Stimulated activated CD4-positive, alpha-beta T cell treated with anti-CD3 and anti-CD28 coated beads, TNF-alpha, amount 100 ng/mL, for 24 hours (primary cell): ENCODE measurements around the gene U2SURP.

Source experiments
- DNase-seq, 3 experiments: peaks; one replicate each; pipeline ENCODE4 v3.0.0-alpha.2; 2020; ENCODE audit warnings: low read depth in 3 of 3

Gene U2SURP

DNA sequence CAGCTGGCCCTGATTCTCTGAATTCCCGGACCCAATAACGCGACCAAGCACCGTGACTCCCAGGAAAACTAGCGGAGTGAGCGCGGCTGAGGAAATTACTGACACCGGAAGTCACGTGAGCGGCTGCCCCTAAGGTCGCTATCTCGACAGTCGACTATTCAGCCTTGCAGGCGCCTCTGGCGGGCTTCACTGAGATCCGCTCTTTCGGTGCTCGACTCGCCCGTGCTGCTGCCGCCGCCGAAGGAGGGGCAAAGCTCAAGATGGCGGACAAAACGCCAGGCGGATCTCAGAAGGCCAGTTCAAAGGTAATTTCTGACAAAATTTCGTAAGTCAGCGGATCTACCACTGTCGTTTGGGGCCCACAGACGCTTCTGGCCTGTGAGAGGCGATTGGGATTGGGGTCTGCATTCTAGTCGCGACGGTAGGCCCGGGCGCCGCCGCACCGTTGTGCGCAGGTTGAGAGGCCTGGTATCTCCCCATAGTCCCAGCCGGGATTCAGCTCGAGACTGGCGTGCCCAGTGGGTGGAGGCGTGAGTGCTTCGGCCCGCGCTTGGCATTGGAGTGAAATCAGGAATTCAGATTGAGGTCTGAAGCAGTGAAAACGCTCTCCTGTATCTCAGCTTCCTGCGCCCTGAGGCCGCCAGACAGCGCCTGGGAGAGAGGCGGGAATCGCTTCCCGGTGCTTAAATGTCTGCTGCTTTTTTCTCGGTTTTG, at the start of gene U2SURP:
U2SURP (plus strand) TSS at position 202 of the 714 bp plus-strand sequence; CDS start at position 261, 59 bp downstream.
- DNase-seq = peak; percentile 79 to 90 (median 83)

DNA sequence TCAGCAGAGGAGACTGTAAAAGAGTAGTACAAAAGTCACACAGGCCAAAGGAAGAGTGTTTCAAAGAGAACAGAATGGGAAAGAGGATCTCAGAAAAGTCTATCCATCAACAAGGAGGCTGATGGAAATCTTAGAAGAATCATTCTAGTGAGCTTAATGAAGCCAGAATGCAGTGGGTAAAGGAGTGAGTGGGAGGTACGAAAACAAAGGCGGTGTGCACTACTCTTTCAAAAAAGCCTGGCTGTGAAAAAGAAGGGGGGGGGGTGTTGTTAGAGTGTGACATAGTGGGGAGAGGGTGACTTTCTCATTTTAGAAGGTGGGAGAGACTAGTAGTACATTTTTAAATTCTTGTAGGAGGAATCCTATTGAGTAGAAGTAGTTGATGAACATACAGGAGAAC, 49.6 kb upstream of the U2SURP start:
- DNase-seq = no peak

DNA sequence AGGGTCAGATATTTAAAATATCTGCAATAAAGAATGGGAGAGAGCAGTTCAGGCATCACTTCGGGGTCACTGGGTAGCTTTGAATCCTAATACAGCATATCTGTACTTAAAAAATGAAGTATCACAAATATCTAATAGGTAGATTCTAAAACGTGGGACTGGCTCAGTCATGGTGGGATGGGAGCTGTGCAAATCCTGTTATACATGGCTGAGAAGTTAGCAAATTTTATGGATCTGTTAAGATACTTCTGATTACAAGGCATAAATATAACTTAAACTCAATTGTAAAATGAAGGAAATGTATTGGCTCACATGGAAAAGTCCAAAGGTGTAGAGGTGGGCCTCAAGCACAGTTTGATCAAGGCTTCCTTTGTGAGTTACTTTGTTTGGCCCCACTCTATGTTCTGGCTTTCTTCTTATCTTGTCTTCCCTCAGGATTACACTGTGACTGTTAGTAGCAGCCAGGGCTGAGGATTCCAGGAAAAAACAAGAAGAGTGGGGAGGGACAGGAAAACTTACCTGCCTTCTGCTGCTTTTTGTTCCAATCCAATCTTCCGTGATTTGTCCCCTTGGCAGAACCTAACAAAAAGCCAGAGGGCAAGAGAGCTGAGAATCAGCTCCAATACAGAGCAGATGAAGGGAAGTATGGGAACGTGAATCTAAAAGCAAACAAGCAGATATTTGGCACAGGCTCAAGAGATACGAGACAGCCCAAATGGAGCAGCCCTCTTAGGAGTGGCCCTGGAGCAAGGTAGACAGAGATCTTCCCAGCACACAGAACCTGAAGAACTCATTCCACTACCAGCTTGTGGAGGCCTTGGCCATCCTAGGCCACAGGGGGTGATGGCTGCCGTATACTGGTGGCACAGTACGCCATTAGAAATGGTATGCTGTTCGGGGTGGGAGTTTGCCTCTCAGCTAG, 48.8 kb upstream of the U2SURP start:
- DNase-seq = no peak

DNA sequence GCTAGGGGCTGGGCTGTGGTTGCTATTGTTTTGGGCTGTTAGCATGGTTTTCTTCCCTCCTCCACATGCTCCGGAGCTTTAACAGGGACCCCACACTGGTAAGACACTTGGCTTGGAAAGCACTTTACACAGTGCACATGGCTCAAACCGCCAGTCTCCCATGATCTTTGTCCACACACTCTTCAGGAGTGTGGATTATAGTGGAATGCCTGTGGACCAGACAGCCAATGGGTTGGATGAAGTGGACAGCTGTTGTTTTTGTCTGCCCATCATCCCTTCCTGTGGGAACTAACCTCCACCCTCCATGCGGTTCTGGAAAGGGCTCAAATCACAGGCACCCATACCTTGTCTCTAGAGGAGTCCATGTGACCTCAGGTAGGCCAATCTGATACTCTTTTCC, 47.9 kb upstream of the U2SURP start:
- DNase-seq = no peak

DNA sequence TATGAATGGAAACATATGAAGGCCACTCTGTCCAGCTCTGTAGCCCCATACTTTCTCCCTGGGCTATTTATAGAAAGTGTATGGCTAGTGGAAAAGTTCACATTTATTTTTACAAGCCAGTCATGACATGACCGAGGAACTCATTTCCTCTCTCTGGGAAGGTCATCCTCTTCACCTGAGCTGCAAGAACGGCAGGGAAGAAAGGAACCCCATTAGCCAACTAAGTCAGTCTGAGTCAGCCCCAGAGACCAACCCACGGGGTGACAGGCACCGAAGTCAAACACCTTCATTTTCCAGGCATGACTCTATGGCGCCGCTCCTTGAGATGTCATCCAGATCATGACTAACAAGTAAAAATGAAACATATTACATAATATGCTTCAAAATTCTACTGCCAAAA, 42.7 kb upstream of the U2SURP start:
- DNase-seq = peak in 1 of 3 experiments; percentile 23

DNA sequence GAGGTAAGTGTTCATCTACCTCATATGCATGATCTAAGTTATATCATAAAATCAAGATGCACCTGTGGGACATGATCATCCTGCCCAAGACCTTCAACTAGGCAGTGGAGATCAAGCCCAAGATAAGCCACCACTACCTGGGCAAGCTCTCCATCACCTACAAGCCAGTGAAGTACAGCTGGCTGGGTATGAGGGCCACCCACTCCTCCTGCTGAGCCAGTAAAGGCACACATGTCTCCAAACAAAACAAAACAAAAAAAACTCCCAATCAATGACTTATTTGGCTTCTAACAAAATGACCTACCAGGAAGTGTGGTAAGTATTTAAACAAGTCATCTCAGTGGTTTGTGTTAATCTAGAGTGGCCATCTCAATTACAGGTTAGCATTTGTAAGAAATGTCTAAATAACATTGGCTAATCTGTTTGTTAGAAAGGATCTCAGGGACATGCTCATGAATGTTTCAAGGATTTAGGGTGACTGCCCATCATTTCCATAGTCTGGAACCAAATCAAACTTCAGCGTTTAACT, 41.0 kb upstream of the U2SURP start:
- no peak for DNase-seq

DNA sequence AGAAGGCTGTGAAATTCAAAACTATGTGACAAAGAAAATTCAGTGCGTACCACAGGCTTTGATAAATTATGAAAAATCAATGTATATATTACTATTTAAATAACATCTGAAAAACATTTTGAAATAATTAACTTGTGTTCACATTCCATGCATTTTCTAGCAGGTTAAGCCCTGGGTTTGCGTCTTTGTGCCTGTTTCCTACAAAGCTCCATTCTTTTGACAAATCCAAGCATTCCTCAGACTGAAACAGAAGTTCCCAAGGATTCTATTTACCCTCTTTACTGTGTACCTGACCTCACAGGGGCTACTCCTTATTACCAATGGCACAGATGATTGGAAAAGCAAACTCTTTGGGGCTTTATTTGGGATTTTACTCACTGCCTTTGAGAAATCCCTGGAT, 39.8 kb upstream of the U2SURP start:
- DNase-seq = no peak

DNA sequence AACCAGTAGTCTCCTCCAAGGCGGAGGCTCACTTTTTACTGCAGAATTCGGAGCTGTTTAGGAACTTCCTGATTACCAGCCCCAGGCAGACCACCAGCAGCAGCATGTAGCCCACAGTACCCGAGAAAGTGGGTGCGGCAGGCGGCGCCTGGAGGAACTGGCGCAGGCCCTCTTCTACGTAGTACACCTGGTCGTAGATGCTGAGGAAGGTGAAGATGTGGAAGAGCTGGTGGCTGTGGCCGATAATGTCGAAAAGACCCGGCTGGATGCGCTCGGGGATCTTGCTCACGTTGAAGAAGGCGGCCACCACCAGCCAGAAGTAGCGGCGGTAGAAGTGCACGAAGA, 39.2 kb upstream of the U2SURP start:
- DNase-seq = no peak

DNA sequence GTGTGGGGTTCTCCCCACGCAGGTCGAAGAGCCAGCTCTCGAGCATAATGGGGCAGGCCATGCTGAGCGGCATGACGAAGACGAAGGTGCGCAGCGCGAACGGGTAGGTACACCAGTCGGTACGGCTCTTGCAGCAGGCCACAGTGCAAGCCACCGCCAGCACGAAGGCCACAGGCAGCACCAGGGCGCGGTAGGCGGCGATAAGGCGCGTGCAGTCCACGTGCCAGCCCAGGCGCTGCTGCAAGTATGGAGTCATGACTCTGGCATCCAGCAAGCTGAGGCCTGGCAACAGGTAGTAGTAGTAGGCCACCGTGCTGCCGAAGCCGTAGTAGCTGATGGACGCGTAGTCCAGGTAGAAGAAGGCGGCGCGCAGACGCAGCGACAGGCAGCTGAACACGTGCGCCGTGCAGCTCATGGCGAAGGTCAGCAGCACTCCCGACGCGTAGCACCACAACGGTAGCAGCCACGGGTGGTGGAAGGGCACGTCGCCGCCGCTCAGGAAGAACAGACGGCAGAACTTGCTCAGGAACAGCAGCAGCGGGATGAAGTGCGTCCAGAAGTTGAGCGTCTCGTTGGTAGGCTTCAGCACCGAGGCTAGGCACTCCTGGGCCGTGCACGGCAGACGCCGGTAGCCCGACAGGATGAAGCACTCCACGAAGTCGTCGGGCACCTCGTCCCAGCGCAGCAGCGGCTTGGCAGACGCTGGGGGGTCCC, 38.7 kb upstream of the U2SURP start:
- DNase-seq = peak in 1 of 3 experiments; percentile 1

DNA sequence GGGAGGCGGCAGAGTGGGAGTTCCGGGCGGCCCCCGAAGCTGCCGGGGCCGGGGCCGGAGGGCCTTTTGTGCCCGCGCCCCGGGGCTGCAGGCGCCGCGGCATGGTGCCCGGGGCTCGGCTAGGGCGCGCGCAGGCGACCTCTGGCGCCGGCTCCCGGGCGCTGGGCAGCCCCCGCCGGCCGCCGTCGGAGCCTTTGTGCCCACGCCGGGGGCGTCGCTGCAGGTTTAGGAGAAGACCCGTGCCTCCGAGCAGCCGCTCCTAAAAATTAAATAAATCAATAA, 38.2 kb upstream of the U2SURP start:
- DNase-seq = no peak

DNA sequence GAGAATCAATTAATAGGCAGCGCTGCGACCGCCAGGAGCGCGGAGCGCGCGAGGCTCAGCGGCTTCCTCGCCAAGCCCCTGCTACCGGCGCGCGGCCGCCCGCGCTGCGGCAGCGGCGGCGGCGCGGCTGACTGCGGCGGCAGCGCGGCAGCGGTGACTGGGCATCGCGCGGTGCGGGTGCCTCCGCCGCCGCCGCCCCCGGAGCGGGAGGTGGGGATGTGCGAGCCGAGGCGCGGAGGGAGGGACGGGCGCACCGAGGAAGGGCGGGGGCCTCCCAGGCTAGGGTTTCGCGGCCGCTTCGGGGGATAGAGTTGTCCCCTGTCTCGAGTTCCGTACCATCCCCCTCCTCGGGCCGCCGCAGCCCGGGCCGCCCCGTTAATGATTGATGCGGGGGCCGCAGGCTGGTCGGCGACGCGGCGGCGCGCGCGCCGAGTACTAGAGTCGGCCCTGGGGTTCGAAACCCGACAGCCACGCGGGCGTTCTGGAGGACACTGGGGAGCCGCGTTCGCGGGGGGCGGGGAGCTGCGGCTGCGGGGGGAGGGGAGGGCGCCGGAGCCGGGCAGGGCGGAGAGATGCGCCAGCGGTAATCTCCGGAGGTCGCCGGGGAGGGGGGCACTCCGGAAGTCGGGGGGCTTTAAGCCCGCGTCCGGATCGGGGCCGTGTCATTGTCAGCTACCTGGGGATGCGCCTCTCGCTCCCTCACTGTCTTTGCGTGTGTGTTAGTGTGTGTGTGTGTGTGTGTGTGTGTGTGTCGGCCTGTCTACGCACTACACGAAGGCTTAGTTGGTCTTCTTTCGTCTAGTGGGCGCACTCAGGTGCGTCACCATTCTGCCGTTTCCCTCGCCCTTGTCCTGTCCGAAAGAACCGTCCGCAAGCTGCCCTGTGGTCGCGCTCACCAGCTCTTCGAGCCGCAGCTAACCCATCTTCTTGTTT, 37.6 kb upstream of the U2SURP start, which contains the start of gene PAQR9:
PAQR9 (minus strand) TSS at position 159 of the 933 bp plus-strand sequence. CDS start 338 bp downstream, outside the sequence.
- DNase-seq = peak in 1 of 3 experiments; percentile 14

DNA sequence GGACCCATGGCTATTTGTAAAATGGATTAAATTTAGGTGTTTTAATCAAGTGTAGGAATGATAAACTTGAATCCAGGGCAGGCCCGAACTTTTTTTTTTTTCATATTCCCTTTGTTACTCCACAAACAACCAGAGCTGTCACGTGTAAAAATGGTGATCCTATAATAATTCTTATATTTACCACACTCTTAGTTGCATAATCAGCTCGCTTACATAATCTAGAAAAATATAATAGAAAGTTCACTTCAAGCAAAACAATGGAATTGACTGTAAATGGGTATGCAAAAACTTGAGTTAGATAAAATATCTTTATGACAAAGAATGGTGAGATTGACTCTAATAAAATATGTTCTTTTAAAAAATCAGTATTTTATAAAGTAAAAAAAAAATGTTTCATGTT, 35.8 kb upstream of the U2SURP start:
- DNase-seq = no peak

DNA sequence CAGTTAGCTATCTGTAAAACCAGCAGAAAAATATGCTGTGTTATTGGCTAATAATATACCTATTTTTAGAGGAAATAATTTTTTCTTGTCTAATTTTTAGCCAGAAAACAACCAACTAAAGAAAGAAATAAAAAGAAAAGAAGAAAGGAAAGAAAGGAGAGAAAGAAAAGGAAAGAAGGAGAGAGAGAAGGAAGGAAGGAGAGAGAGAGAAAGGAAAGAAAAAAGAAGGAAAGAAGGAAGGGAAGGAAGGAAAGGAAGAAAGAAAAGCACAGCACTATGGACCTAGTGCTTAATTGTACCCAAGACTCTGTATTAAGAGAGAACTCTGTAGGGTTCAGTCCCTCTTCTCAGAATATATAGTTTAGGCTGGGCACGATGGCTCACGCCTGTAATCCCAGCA, 34.6 kb upstream of the U2SURP start:
- no peak for DNase-seq

DNA sequence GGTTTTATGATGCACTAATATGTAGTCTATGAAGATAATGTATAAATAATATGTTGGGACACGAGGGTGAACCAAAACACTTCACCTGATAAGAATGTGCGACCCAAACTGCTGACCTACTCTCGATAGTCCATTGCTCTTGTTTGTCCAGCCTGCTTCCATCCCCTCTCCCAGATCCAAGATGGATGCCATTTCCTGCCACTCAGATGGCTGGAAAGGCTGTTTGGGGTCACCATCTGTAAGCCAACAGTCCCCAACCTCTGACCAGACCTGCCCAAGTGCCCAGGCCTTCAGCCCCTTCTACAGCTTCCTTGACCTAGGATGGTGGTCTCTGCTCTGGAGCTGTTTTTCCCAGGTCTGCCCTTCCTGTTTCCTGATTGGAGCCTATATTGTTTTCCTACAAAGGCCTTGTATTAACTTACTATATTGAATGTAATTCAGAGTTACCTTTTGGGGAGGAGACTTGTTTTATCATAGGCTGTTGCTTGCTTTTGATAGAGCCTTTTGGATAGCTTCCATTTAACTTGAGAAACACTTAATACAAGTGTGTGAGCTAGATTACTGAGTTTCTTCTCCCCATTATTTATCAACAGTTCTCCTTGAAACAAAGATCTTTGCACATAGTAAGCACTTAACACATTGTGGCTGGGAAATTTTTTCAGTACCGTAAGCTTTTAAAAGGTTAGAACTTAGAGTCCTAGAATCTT, 32.9 kb upstream of the U2SURP start:
- DNase-seq = no peak

DNA sequence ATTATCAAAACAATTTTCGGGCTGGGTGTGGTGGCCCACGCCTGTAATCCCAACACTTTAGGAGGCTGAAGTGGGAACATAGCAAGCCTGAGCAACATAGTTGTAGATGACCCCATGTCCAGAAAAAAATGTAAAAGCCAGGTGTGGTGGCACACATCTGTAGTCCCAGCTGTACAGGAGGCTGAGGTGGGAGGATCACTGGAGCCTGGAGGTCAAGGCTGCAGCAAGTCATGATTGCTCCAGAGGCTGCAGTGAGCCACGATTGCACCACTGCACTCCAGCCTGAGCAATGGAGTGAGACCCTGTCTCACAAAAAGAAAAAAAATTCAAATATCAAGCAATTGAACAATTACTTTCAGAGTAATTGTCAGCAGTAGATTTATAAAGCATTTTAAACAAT, 29.9 kb upstream of the U2SURP start:
- no peak for DNase-seq

DNA sequence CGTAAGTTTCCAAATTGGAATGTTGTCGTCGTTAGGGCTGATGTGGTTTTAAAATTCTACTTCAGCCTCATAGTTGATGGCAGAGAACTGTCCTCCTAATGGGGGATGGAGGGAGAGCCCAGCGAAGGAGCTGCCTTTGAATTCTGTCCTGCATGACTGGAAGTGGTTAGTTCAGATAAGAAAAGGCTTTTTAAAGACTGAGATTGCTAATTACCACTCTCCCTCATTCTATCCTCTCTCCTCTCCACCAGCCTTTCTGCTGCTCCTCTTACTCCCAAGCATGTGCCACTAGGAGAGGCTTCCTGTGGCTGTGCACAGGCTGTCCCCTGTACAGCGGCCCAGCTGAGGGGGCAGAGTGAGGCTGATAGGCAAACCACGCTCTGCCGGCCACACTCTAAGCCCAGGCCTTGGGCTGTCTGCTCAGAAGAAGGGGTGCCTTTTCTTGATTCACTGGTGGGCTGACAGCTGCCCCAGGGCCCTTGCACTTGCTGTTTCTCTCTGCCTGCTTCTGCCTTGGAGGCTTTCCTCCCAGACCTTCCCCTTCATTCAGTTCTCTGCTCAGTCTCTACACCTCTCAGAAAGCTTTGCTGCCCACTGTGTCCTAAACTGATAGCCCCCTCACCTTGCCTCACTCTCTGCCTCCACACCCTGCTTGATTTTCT, 29.1 kb upstream of the U2SURP start:
- DNase-seq = no peak

DNA sequence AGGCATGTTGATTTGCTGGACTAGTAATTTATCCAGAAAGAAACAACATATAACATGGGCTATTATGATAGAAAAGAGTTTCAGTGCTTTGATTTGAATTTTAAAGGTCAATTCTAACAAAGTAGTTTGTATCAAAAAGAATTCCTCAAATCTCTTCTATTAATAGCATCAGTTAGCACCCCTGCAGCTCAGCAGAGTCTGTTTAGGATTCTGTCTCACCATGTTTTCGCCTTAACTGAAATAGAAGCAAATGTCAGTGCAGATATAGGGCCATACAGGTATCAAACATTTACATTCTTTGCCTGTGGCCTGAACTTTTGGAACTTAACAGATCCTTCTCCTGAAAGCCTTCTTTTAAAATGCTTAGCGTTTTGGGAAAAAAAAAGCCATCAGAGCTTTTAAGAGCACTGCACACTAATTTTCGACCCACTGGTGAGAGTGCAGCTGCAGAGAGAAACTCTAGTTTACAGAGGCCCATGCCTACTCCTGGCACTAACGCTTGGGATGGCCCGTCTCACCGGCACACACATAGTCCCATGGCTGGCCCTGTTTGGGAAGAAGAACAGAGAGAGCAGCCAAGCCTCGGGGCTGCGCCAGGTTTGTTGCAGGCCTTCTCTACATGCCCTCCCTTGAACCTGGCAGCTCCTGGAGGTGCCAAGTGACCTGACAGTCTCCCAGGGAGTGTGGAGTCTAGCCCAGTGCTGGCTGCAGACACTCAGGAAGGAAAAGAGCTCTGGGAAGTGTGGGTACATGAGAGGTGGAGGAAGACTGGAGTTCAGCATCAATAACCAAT, 28.0 kb upstream of the U2SURP start:
- DNase-seq = no peak

DNA sequence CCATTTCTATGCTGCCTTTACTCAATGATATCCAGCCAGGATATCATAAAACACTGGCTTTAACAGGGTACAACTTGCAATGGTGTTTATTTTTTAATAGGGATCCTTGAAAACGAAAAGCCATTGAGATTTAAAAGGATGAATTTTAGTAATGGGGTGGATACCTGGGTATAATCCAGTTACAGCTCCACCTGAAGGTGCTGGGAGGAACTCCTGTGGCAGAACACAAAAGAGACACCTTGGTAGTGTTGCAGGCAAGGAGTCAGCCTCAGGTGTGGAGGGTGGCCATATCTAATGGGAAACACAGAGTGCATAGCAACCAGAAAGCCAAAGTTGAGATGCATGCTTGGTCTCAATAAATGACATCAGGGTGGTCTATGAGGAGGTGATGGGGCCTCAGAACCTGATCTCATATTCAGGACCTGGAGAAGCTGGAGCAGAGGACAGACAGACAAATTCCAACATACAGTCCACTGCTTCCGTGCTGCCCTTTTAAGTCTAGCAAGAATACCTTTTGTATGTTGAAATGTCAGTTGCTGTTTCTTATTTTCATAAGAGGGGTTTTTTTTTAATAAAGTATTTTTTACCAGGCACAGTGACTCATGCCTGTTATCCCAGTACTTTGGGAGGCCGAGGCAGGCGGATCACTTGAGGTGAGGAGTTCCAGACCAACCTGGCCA, 25.9 kb upstream of the U2SURP start:
- DNase-seq = no peak
